ENCODE data around the gene AOC2.

DNA sequence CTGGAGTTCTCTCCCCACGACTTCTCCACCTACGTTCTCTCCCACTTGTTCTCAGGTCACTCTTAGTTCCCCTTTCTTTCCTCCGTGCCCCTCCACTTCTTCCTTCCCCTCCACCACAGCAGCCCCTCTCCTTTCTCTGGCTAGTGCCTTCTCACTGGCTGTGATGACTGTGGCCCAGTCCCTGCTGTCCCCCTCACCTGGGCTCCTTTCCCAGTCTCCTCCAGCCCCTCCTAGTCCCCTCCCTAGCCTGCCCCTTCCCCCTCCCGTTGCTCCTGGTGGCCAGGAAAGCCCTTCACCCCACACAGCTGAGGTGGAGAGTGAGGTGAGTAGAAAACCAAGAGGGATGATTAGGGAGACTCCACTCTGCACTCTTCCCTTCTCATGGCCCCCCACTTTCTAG is 49.3 kb upstream of the AOC2 start:
- no peak for TF ChIP-seq YY1 (IDR thresholded peaks at IDR 0.05; ENCODE audit: insufficient read depth, insufficient read length)
- TF ChIP-seq ZNF274 (IDR thresholded peaks at IDR 0.05; ENCODE audit: low read depth, low read length) = no peak
- no peak for TF ChIP-seq SUZ12 (IDR thresholded peaks at IDR 0.05; ENCODE audit: extremely low read depth, insufficient read depth, insufficient read length)
